HG02588 (cell line): ENCODE results near the gene RIMS1.
"Not testable (repeated sequence)": the region's sequence is repeated elsewhere in the genome, so short reads cannot be mapped to it uniquely, and the experiment has no call there.

Experiments used
- ATAC-seq: cut with Tn5 transposase; IDR thresholded peaks from one replicate; pipeline ENCODE4 v1.9.1; 2021; ENCODE audit warnings: mild to moderate bottlenecking, moderate library complexity; ENCODE audit not compliant: unreplicated experiment

Gene RIMS1

DNA sequence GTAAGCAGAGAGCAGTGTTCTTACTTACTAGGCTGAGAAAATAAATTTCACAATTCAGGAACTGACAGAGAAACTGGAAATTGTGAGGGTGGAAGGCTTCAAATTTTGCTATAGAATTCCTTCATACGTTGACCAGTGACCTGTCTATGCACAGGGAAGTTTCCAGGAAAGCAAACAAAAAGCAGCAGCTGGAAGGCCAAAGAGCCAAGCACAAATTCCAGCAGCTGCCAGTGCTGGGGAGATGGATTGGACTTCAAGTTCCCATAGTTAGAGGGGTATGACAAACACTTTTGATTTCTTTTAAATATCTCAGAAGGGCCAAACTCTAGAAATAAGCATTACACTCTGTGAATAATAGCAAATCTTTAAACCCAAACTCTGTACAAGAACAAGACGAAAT lies 436.4 kb downstream of the RIMS1 start:
- ATAC-seq: no peak

DNA sequence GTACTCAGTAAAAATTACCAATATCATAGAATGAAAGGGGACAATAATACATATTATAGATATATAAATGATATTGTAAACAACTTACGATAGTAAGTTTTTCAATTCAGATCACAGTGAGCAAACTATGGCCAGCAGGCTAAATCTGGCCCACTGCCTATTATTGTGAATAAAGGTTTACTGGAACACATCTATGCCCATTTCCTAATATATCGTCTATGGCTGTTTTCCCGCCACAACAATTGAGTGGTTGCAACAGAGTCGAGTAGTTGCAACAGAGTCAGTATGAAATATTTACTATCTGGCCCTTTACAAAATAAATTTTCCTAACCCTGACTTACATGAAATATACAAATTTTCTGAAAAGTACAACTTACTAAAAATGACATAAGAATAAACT lies 438.2 kb downstream of the RIMS1 start:
- ATAC-seq: no peak

DNA sequence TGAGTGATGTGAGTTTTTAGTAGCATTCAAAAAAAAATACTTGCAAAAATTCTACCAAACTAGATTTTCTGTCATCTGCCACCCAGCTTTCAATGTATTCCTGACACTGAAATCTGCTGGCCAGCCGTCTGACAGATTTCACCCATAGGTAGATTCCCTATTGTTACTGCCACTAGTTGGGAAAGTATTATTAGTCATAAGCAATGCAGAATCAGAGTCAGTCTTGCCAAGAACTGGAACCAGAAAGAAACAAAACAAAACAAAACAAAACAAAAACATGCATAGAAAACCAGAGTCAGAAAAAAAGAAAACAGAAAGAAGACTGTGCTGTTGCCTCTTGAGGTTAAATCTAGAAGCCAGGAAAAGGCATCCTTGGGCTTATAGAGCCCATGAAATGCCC lies 442.4 kb downstream of the RIMS1 start:
- ATAC-seq: no peak

GRCh38 chr6:72335203-72335602 lies 448.9 kb downstream of the RIMS1 start:
- ATAC-seq: not testable (repeated sequence)

DNA sequence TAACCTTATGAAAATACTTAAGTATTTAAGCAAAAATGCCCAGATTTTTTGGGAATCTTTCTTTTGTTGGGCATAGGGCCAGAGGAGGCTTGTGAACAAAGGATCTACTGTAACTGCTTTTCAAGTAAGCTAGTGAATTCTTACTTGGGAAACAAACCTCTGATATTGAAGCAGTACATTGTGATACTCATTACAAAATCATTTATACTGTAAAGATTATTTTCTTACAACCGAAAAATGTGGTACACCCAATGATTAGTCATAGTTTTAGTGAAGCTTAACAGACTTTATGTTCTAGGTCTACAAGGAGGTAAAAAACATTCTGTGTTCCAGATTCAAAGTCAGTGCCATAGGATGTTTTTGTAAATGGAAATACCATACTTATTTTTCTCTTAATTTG lies 462.6 kb downstream of the RIMS1 start:
- no peak for ATAC-seq

- ATAC-seq: no peak
Measured at GRCh38 chr6:72350296-72350881, 464.0 kb downstream of the RIMS1 start.

- no peak for ATAC-seq
Measured at GRCh38 chr6:72363844-72364740, 477.7 kb downstream of the RIMS1 start.

GRCh38 chr6:72365773-72366172 lies 479.4 kb downstream of the RIMS1 start:
- no peak for ATAC-seq

DNA sequence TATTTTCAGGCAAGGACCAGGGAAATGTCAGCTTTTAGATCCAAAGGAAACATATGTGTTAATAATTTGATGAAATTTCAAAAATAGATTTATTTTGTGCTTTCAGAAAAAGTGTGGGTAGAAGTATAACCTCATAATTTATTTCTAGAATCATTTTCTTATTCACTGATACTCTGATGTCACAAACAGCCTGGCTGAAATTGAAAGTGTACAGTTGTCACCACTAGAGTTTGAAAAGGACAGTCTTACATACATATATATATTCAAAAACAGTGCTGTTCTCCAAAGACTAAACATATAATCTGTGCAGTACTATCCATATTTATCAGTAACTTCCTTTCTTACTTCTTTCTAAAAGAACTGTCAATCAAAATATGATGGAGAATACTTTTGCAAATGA lies 481.1 kb downstream of the RIMS1 start:
- no peak for ATAC-seq

DNA sequence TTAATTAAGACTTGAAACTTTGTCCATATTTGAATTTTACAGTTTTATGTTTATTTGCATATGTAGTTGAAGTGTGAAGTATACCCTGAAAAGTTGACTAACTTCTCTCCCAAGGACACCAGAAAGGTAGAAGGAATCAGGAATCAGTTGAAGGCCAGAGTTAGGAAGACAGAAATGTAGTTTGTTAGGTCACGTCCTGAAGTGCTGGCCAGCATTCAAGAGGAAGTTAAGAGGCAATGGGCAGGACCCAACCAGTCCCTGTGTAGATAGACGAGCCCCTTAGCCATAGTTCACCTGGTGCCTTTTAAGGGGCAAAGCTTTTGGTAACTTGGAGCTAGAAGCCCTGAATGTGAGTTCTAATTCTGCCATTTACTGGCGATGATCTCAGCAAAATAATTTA lies 485.1 kb downstream of the RIMS1 start:
- no peak for ATAC-seq

- no peak for ATAC-seq
Measured at GRCh38 chr6:72374172-72374571, 487.8 kb downstream of the RIMS1 start.

GRCh38 chr6:72374857-72375256 lies 488.5 kb downstream of the RIMS1 start:
- ATAC-seq: no peak

- ATAC-seq: no peak
Measured at GRCh38 chr6:72376736-72377135, 490.4 kb downstream of the RIMS1 start.

DNA sequence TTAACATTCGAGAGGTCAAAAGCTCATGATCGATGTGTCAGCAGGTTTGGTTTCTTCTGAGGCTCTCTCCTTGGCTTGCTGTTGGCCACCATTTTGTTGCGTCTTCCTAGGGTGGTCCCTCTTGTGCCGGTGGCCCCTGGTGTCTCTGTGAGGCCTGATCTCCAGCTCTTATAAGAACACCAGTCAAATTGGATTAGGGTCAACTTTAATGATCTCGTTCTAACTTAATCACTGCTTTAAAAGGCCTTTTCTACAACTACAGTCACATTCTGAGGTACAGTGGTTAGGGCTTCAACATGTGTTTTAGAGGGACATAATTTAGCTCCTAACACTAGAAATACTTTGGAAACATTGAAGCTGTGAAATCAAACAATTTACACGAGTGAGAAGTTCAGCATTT lies 494.7 kb downstream of the RIMS1 start:
- no peak for ATAC-seq

GRCh38 chr6:72382602-72383529 lies 496.5 kb downstream of the RIMS1 start:
- ATAC-seq: peak; percentile 98

DNA sequence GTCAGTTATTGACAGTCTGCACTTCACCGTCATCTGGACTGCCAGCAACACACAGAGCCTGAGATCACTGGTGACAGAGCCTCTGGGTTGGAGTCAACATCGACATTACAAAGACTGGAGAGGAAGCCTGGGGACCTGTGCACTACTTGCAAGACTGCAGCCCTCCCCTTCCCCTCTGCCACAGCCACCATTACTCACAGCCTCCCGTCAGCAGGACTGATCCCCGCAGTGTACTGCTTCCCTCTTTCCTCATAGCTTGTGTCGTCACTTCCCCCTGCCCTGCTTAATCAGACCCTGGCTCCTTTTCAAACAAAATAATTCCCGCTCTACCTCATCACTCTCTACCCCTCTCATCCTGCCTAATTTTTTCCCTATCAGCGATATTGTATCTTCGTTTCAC lies 500.0 kb downstream of the RIMS1 start:
- ATAC-seq: no peak

- no peak for ATAC-seq
Measured at GRCh38 chr6:72389698-72390097, 503.3 kb downstream of the RIMS1 start.

DNA sequence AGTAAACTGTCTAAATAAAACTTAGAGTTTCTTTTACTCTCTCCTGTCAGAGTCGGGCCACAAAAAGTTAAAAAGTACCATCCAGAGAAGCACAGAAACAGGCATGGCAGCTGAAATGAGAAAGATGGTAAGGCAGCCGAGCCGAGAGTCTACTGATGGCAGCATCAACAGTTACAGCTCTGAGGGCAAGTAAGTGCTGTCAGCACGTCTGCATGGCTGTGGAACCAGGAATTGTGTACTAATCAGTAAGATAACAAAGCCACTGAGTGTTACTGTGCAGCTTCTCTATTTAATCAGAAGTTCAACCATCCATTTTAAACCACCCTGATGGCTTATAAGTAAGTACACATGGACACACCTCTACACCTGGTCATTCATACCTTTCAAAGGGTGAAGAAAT lies 504.2 kb downstream of the RIMS1 start:
- no peak for ATAC-seq

DNA sequence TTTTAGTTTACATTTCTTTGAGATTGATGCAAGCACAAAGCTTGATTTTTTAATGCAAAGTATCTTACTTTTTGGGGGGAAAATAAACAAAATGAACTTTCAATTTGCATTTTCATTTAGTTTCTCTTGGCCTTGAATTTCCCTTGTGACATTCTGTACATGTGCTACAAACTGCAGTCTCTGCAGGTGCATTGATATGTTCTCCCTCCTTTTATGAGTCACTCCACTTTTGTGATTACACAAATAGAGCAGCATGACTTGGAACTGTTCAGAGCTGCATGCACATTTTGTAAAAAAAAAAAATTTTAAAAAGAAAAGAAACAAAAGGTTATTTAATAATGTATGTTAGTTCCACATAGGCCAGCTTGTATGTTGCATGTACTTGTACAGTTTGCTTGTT lies 515.5 kb downstream of the RIMS1 start:
- ATAC-seq: no peak

- ATAC-seq: no peak
Measured at GRCh38 chr6:72403413-72403812, 517.1 kb downstream of the RIMS1 start.

DNA sequence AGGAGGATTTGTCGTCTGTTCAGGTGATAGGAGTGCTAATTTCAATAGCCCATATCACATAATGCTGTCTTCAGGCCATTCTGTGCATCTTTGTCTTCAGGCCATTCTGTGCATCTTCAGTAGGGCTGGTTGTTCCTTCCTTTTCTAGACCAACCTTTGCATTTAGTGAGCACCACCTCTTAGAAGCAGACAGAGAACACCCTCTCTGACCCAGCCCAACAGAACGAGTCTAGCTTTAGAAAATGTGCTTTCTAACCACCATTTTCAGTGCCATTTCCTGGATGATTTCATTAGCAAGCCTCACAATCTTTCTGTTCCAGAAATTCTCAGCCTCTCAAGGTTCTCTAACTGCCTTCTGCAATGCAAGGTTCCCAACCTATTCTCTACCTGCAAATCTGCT lies 520.2 kb downstream of the RIMS1 start:
- peak; percentile 75 for ATAC-seq
